SKM-1 treated with dmso at 0.1 percent for 144 hours (cell line): Measurements from ENCODE around the gene ADAT2.

ENCODE experiments used
- DNase-seq: peaks from one replicate; lab custom pipeline; 2025; ENCODE audit not compliant: unreplicated experiment; lab: John Stamatoyannopoulos, UW

The ADAT2 gene

GRCh38 chr6:143397227-143398222 lies 53.0 kb downstream of the ADAT2 start:
- DNase-seq = no peak

- DNase-seq = no peak
Measured at GRCh38 chr6:143396497-143397226, 53.8 kb downstream of the ADAT2 start.

GRCh38 chr6:143395699-143396098 lies 54.8 kb downstream of the ADAT2 start:
- DNase-seq = no peak

GRCh38 chr6:143394389-143394788 lies 56.1 kb downstream of the ADAT2 start:
- no peak for DNase-seq

- DNase-seq = no peak
Measured at GRCh38 chr6:143390278-143390677, 60.2 kb downstream of the ADAT2 start.

- DNase-seq = no peak
Measured at GRCh38 chr6:143385636-143386035, 64.9 kb downstream of the ADAT2 start.

GRCh38 chr6:143376861-143377260 lies 73.6 kb downstream of the ADAT2 start:
- no peak for DNase-seq

- no peak for DNase-seq
Measured at GRCh38 chr6:143376375-143376774, 74.1 kb downstream of the ADAT2 start.

GRCh38 chr6:143375022-143375585 lies 75.4 kb downstream of the ADAT2 start:
- no peak for DNase-seq

- no peak for DNase-seq
Measured at GRCh38 chr6:143374014-143374413, 76.5 kb downstream of the ADAT2 start.
